Karpas-422 (cell line): ENCODE measurements around the gene KDM4B. TPM values are rescaled to one million over a fixed set of nuclear protein-coding genes. Genes with fewer than 3 reads are reported as not detected.

ENCODE experiments used
- DNase-seq: peaks from one replicate; pipeline ENCODE4 v3.0.0-alpha.2; 2015
- H2AFZ ChIP-seq: fragments of 200-600 bp; sonication (generic); 2 replicates; pipeline ENCODE4 v1.6.1; 2014; ENCODE audit warnings: antibody characterized with exemption, low read length, mixed read lengths
- H3K27ac ChIP-seq: fragments of 200-600 bp; sonication (generic); 2 replicates; pipeline ENCODE4 v1.5.1; 2014; ENCODE audit warnings: mild to moderate bottlenecking, low read length, moderate library complexity
- H3K27me3 ChIP-seq: fragments of 200-600 bp; sonication (generic); 2 replicates; pipeline ENCODE4 v1.6.1; 2014; ENCODE audit warnings: low read length, mixed read lengths
- H3K36me3 ChIP-seq: fragments of 200-600 bp; sonication (generic); 2 replicates; pipeline ENCODE4 v1.6.1; 2014; ENCODE audit warnings: low read length, mixed read lengths; ENCODE audit not compliant: insufficient read depth
- H3K4me1 ChIP-seq: fragments of 200-600 bp; sonication (generic); 2 replicates; pipeline ENCODE4 v1.6.1; 2014; ENCODE audit warnings: mild to moderate bottlenecking, low read length, mixed read lengths
- H3K4me2 ChIP-seq: fragments of 200-600 bp; sonication (generic); 2 replicates; pipeline ENCODE4 v1.6.1; 2014; ENCODE audit warnings: low read length, low read depth, mild to moderate bottlenecking; ENCODE audit not compliant: poor library complexity, severe bottlenecking
- H3K4me3 ChIP-seq: fragments of 200-600 bp; sonication (generic); 2 replicates; pipeline ENCODE4 v1.5.1; 2014; ENCODE audit warnings: mild to moderate bottlenecking, antibody characterized with exemption, low read length, mixed read lengths
- H3K79me2 ChIP-seq: fragments of 200-600 bp; sonication (generic); 2 replicates; pipeline ENCODE4 v1.6.1; 2014; ENCODE audit warnings: mild to moderate bottlenecking, low read length, mixed read lengths
- H3K9ac ChIP-seq: fragments of 200-600 bp; sonication (generic); 2 replicates; pipeline ENCODE4 v1.6.0; 2014; ENCODE audit warnings: low read length
- H3K9me2 ChIP-seq: fragments of 200-600 bp; sonication (generic), shearing (Covaris generic); replicated peaks from 2 replicates; pipeline ENCODE4 v1.6.0; 2014; ENCODE audit warnings: mild to moderate bottlenecking, low read length, moderate library complexity; ENCODE audit not compliant: insufficient read depth
- H3K9me3 ChIP-seq: fragments of 300-700, 200-600 bp; sonication (generic); 2 replicates; pipeline ENCODE4 v1.6.1; 2014; ENCODE audit warnings: low read length, mixed read lengths
- H4K20me1 ChIP-seq: fragments of 200-600 bp; sonication (generic); 2 replicates; pipeline ENCODE4 v1.6.1; 2014; ENCODE audit warnings: mild to moderate bottlenecking, antibody characterized with exemption, low read length, low read depth; ENCODE audit not compliant: insufficient read depth
- total RNA-seq: library from RNA; depleted of rRNA; stranded (reverse); fragments of >200 nt; shearing (Covaris generic); gene quantifications from 2 replicates; pipeline ENCODE4 v1.2.3, GENCODE V29; 2014; ENCODE audit warnings: low replicate concordance

Gene KDM4B
- total RNA-seq, 1 experiment from 2014 or later, result 50.8 TPM

DNA sequence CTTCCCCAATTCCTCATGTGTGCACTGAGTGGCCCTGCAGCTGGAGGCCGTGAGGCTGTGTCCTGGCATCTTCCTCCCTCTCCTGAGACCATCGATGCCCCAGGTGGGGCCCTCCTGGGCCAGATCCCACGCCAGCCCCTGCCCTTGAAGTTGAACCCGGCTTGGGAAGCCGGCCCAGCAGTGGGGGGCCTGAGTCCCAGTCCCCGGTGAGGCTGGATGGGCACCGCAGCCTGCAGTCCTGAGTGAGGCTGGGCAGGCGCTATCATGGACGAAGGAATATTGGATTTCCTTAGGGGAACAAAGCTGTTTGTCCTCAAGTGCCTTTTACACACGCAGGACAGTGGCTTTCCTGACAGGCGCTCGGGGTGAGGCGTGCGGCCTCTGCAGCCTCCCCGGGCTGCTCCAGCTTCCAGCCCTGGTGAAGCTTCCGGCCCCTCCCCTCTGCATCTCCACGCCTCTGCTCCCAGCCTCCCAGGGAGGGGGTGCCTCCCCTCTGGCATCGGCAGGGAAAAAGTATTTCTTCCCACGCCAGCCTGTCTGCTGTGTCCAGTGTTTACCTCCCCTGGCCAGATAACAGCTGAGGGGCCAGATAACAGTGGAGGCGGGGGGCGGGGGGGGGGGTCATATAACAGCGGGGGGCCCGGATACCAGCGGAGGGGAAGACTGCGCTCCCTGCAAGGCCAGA lies 159.5 kb downstream of the KDM4B start:
- peak overlapping the region; percentile 100 for H3K9ac ChIP-seq
- peaks cover 5% of the 10 kb centered on the region; the same call in 1 of the 2 replicates for H3K36me3 ChIP-seq
- H3K4me2 ChIP-seq, result peak overlapping the region; percentile 99
- no peaks in the 10 kb centered on the region for H4K20me1 ChIP-seq
- peaks cover 80% of the 10 kb centered on the region for H3K4me1 ChIP-seq
- H3K27me3 ChIP-seq, result no peaks in the 10 kb centered on the region
- no peak overlapping the region for H2AFZ ChIP-seq
- peaks cover 25% of the 10 kb centered on the region for H3K79me2 ChIP-seq
- peak; percentile 79 for DNase-seq
- H3K4me3 ChIP-seq, result peak overlapping the region; percentile 72
- no peaks in the 10 kb centered on the region for H3K9me2 ChIP-seq
- peak overlapping the region; percentile 100 for H3K27ac ChIP-seq
- no peaks in the 10 kb centered on the region for H3K9me3 ChIP-seq

DNA sequence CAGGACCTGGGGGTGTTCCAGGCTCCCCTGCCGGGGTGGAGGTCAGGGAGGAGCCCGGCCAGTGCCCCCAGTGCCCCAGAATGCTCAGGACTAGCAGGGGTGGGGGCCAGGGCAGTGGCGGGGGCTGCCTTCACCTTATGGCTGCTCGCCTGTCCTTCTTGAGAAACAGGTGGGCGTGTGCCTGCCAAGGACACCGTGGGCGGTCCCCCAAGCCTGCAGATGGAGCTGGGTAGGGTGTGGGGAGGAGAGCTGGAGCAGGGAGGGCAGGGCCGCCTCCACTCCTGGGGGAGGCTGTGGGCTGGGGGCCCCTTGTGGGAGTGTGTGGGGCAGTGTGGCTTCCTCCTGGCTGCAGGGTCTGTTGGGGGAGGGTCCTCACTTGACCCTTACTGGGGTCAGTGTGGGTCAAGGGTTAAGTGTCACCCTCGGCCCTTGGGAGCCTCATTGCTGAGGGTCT lies 160.1 kb downstream of the KDM4B start:
- Histone ChIP-seq H3K27ac (peak overlapping the region; percentile 100), H3K9me3 (no peaks in the 10 kb centered on the region), H3K9me2 (no peaks in the 10 kb centered on the region), H3K27me3 (no peaks in the 10 kb centered on the region), H2AFZ (no peak overlapping the region), H4K20me1 (no peaks in the 10 kb centered on the region), H3K4me1 (peaks cover 81% of the 10 kb centered on the region), H3K79me2 (peaks cover 30% of the 10 kb centered on the region), H3K4me3 (peak overlapping the region; percentile 72), H3K36me3 (peaks cover 5% of the 10 kb centered on the region; the same call in 1 of the 2 replicates), H3K4me2 (peak overlapping the region; percentile 99), H3K9ac (peak overlapping the region; percentile 100)
- peak; percentile 84 for DNase-seq

DNA sequence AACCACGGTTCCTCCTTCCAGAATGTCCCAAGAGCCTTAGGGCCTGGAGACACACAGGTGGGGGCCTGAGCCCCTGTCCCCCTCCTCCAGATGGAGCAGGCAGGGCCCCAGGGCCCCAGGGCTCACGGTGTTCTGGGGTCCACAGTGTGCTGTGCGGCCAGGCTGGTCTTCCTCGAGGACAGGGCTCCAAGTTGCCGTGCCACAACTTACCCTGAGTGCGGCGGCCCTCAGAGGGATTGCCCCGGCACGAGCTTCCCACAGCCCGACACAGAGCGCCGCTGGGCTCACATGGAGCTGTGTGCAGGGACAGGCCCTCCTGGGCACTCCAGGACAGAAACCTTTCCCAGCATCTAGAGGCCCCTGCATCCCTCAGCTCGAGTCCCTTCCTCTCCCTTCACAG lies 160.8 kb downstream of the KDM4B start:
- Histone ChIP-seq H3K27ac (peak overlapping the region; percentile 100), H3K36me3 (peaks cover 5% of the 10 kb centered on the region; the same call in 1 of the 2 replicates), H3K9ac (peak overlapping the region; percentile 100), H3K4me1 (peaks cover 81% of the 10 kb centered on the region), H3K79me2 (peaks cover 30% of the 10 kb centered on the region), H3K4me2 (peak overlapping the region; percentile 99), H3K9me3 (no peaks in the 10 kb centered on the region), H4K20me1 (peaks cover 3% of the 10 kb centered on the region; the same call in 1 of the 2 replicates), H3K4me3 (peak overlapping the region; percentile 72), H2AFZ (no peak overlapping the region), H3K27me3 (no peaks in the 10 kb centered on the region), H3K9me2 (no peaks in the 10 kb centered on the region)
- DNase-seq, result no peak

GRCh38 chr19:5130371-5131030 lies 161.6 kb downstream of the KDM4B start:
- peak overlapping the region; percentile 100 for H3K27ac ChIP-seq
- peaks cover 30% of the 10 kb centered on the region for H3K79me2 ChIP-seq
- no peaks in the 10 kb centered on the region for H3K9me3 ChIP-seq
- peak overlapping the region; percentile 99 for H3K4me2 ChIP-seq
- no peaks in the 10 kb centered on the region for H3K9me2 ChIP-seq
- peak overlapping the region; percentile 100 for H3K9ac ChIP-seq
- peak; percentile 91 for DNase-seq
- H3K27me3 ChIP-seq, result no peaks in the 10 kb centered on the region
- H3K36me3 ChIP-seq, result peaks cover 5% of the 10 kb centered on the region; the same call in 1 of the 2 replicates
- H2AFZ ChIP-seq, result peak overlapping the region; percentile 12; the same call in 1 of the 2 replicates
- peaks cover 78% of the 10 kb centered on the region for H3K4me1 ChIP-seq
- peak overlapping the region; percentile 72 for H3K4me3 ChIP-seq
- H4K20me1 ChIP-seq, result peaks cover 5% of the 10 kb centered on the region; the same call in 1 of the 2 replicates

DNA sequence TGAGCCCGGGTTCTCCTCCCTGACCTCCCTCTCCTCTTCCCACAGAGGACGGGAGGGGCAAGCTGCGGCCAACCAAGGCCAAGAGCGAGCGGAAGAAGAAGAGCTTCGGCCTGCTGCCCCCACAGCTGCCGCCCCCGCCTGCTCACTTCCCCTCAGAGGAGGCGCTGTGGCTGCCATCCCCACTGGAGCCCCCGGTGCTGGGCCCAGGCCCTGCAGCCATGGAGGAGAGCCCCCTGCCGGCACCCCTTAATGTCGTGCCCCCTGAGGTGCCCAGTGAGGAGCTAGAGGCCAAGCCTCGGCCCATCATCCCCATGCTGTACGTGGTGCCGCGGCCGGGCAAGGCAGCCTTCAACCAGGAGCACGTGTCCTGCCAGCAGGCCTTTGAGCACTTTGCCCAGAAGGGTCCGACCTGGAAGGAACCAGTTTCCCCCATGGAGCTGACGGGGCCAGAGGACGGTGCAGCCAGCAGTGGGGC lies 162.2 kb downstream of the KDM4B start:
- peaks cover 5% of the 10 kb centered on the region; the same call in 1 of the 2 replicates for H3K36me3 ChIP-seq
- H3K9me3 ChIP-seq, result no peaks in the 10 kb centered on the region
- peaks cover 5% of the 10 kb centered on the region; the same call in 1 of the 2 replicates for H4K20me1 ChIP-seq
- peak overlapping the region; percentile 72 for H3K4me3 ChIP-seq
- DNase-seq, result peak; percentile 91
- peaks cover 73% of the 10 kb centered on the region for H3K4me1 ChIP-seq
- H3K27ac ChIP-seq, result peak overlapping the region; percentile 100
- no peaks in the 10 kb centered on the region for H3K9me2 ChIP-seq
- no peaks in the 10 kb centered on the region for H3K27me3 ChIP-seq
- no peak overlapping the region for H2AFZ ChIP-seq
- peaks cover 30% of the 10 kb centered on the region for H3K79me2 ChIP-seq
- H3K9ac ChIP-seq, result peak overlapping the region; percentile 100
- H3K4me2 ChIP-seq, result peak overlapping the region; percentile 99

DNA sequence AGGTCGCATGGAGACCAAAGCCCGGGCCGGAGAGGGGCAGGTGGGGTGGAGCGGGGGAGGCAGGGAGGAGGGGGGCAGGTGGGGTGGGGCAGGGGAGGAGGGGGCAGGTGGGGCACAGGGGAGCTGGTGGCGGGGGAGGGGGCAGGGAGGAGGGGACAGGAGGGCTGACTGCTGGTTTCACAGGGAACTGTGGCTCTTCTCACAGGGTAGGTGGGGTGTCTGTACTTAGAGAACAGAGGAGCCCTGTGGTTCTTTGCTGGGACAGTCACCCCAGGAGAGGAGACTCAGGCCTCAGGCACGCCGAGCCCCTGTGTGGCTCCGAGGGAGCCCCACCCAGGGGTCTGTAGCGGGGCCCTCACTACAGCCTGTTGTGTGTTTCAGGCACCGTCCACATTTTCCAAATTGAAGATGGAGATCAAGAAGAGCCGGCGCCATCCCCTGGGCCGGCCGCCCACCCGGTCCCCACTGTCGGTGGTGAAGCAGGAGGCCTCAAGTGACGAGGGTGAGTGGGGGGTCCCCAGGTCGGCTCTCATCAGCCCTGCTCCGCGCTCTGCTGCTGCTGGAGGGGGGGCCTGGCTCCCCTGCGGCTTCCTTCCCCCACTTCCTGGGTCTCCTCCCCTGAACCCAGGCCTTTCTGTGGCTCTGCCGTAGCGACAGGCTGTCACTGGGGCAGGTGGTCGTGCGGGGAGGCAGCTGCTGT lies 162.7 kb downstream of the KDM4B start:
- no peaks in the 10 kb centered on the region for H3K27me3 ChIP-seq
- H2AFZ ChIP-seq, result no peak overlapping the region
- peak overlapping the region; percentile 100 for H3K27ac ChIP-seq
- peaks cover 67% of the 10 kb centered on the region for H3K4me1 ChIP-seq
- DNase-seq, result peak; percentile 87
- H3K79me2 ChIP-seq, result peaks cover 30% of the 10 kb centered on the region
- peak overlapping the region; percentile 100 for H3K9ac ChIP-seq
- peaks cover 5% of the 10 kb centered on the region; the same call in 1 of the 2 replicates for H3K36me3 ChIP-seq
- peak overlapping the region; percentile 99 for H3K4me2 ChIP-seq
- H3K9me2 ChIP-seq, result no peaks in the 10 kb centered on the region
- H3K4me3 ChIP-seq, result peak overlapping the region; percentile 72
- no peaks in the 10 kb centered on the region for H3K9me3 ChIP-seq
- peaks cover 5% of the 10 kb centered on the region; the same call in 1 of the 2 replicates for H4K20me1 ChIP-seq

GRCh38 chr19:5132206-5132560 lies 163.3 kb downstream of the KDM4B start:
- Histone ChIP-seq H3K9me3 (no peaks in the 10 kb centered on the region), H3K27me3 (no peaks in the 10 kb centered on the region), H3K27ac (peak overlapping the region; percentile 100), H3K36me3 (peaks cover 8% of the 10 kb centered on the region), H3K4me1 (peaks cover 62% of the 10 kb centered on the region), H3K4me3 (peak overlapping the region; percentile 71), H3K9me2 (no peaks in the 10 kb centered on the region), H3K4me2 (peak overlapping the region; percentile 76), H2AFZ (no peak overlapping the region), H4K20me1 (peaks cover 5% of the 10 kb centered on the region; the same call in 1 of the 2 replicates), H3K79me2 (peaks cover 30% of the 10 kb centered on the region), H3K9ac (peak overlapping the region; percentile 89)
- no peak for DNase-seq
